D341Med (cell line): ENCODE data around the gene PPIE.

Experiments used
- DNase-seq: peaks from one replicate; pipeline ENCODE4 v3.0.0; 2012; ENCODE audit warnings: low spot score

PPIE gene

DNA sequence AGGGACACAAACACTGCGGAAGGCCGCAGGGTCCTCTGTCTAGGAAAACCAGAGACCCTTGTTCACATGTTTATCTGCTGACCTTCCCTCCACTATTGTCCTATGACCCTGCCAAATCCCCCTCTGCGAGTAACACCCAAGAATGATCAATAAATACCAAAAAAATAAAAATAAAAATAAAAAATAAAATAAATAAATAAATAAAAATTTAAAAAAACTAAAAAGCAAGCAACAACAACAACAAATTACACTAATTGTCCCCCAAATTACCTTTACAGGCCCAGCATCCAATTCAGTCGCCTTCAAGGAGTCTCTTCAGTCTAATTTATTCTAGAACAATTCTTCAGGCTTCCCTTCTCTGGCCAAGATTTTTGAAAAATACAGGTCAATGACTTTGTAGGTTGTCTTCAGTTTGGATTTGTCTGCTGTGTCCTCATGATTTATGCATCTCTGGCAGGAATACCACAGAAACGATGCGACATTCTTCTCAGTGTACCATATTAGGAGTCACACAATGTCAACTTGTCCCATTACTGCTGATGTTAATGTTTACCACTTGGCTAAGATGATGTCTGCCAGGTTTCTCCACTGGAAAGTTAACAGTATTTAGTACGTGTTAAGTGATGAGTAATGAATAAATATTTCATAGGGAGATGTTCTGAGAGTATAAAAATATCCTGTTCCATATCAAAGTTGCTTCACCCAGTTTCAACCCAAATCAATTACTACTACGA is 70.3 kb downstream of the PPIE start:
- DNase-seq = no peak

- DNase-seq = no peak
Observed at GRCh38 chr1:39812913-39813312, 74.2 kb downstream of the PPIE start.
